HCT116 (cell line): ENCODE data around the gene MOG.
A peak's percentile ranks its signal among the peaks of the same experiment; 100 is the strongest.

Source experiments
- CTCF ChIP-seq, 3 experiments: fragments of 200-600 bp in 1 of 3; sonication (generic) in 1 of 3; IDR thresholded peaks in 2 of 3; conservative IDR thresholded peaks in 1 of 3; 2 replicates each; pipeline ENCODE4 v1.5.1; 2012 to 2017; ENCODE audit warnings: low read depth in 2 of 3, low read length in 2 of 3, antibody characterized with exemption in 1 of 3, borderline replicate concordance in 1 of 3, control low read depth in 1 of 3, mild to moderate bottlenecking in 1 of 3, mixed read lengths in 1 of 3, mixed run types in 1 of 3, moderate library complexity in 1 of 3; ENCODE audit not compliant: insufficient read depth in 1 of 3
- EZH2 ChIP-seq: fragments of 200-600 bp; sonication (generic); IDR thresholded peaks from 2 replicates; pipeline ENCODE4 v1.6.1; 2017; ENCODE audit warnings: antibody characterized with exemption, mixed run types
- MAX ChIP-seq: IDR thresholded peaks from 2 replicates; pipeline ENCODE4 v1.6.1; 2012
- POLR2A ChIP-seq: IDR thresholded peaks from 2 replicates; pipeline ENCODE4 v1.7.0; 2011; ENCODE audit warnings: borderline replicate concordance; ENCODE audit not compliant: insufficient read depth, insufficient read length; ENCODE audit errors: extremely low read depth
- POLR2AphosphoS5 ChIP-seq: IDR thresholded peaks from 2 replicates; pipeline ENCODE4 v1.6.1; 2011; ENCODE audit warnings: mild to moderate bottlenecking, low read depth, low read length, moderate library complexity
- RAD21 ChIP-seq: IDR thresholded peaks from 2 replicates; pipeline ENCODE4 v1.6.1; 2012; ENCODE audit warnings: low read depth, mild to moderate bottlenecking
- SP1 ChIP-seq: IDR thresholded peaks from 2 replicates; pipeline ENCODE4 v1.6.1; 2012; ENCODE audit warnings: low read depth
- YY1 ChIP-seq: IDR thresholded peaks from 2 replicates; pipeline ENCODE4 v1.6.1; 2011; ENCODE audit warnings: low read length, low read depth, moderate library complexity, mild to moderate bottlenecking; ENCODE audit not compliant: insufficient replicate concordance; ENCODE audit errors: extremely low read depth

- no peak for TF ChIP-seq CTCF (IDR thresholded peaks at IDR 0.05 in 2 of 3, conservative IDR thresholded peaks at IDR 0.05 in 1 of 3; ENCODE audit: borderline replicate concordance in 1 of 3, insufficient read depth in 1 of 3, low read depth in 2 of 3, low read length in 2 of 3)
- TF ChIP-seq MAX = no peak
- no peak for TF ChIP-seq POLR2A
- no peak for TF ChIP-seq EZH2
- TF ChIP-seq YY1 = no peak
- TF ChIP-seq RAD21 = no peak
- TF ChIP-seq SP1 = no peak
- peak; percentile 27; the same call in 1 of the 2 replicates for TF ChIP-seq POLR2AphosphoS5
These were observed 24.8 kb upstream of the MOG start for GRCh38 chr6:29631860-29632731.
